IMR-90 (cell line): Measurements from ENCODE around the gene ZNF548. TPM values are rescaled to one million over a fixed set of nuclear protein-coding genes. Genes with fewer than 3 reads are reported as not detected.

ENCODE experiments used
- ATAC-seq: fragments of 200-7000 bp; cut with Tn5 transposase; 2 replicates; pipeline ENCODE4 v1.9.1; 2020; ENCODE audit warnings: low read depth, mild to moderate bottlenecking, moderate library complexity
- BruUV-seq: library from RNA; stranded (reverse); fragments of 400-500 nt; replicated peaks from 2 replicates; lab custom pipeline; 2021; lab: Mats Ljungman, UMichigan
- CTCF ChIA-PET: fragments of 300-600 bp; formaldehyde crosslinking; extraction: SDS; loops from one replicate; lab custom pipeline; 2021; ENCODE audit warnings: antibody characterized with exemption; lab: Yijun Ruan, JAX
- POLR2A ChIA-PET: fragments of 300-600 bp; sonication (Branson Sonifier 250); formaldehyde crosslinking; loops from one replicate; lab custom pipeline; 2022; ENCODE audit warnings: antibody characterized with exemption; ENCODE audit not compliant: unreplicated experiment; lab: Charles Lee
- DNase-seq: peaks from one replicate; pipeline ENCODE4 v3.0.0; 2013
- H2AFZ ChIP-seq: replicated peaks from 2 replicates; pipeline ENCODE3; 2013; ENCODE audit warnings: low read length, mild to moderate bottlenecking; ENCODE audit not compliant: poor library complexity
- H2AK5ac ChIP-seq: 2 replicates; pipeline ENCODE4 v1.6.1; 2013; ENCODE audit warnings: low read depth, low read length, inconsistent platforms
- H2AK9ac ChIP-seq: replicated peaks from 2 replicates; pipeline ENCODE3; 2013; ENCODE audit warnings: mild to moderate bottlenecking, low read depth, low read length, moderate library complexity; ENCODE audit not compliant: poor library complexity
- H2BK120ac ChIP-seq: 2 replicates; pipeline ENCODE4 v1.6.1; 2013; ENCODE audit warnings: low read depth, low read length, inconsistent platforms
- H2BK15ac ChIP-seq: 3 replicates; pipeline ENCODE4 v1.6.1; 2013; ENCODE audit warnings: low read depth, low read length, inconsistent platforms
- H2BK20ac ChIP-seq: 2 replicates; pipeline ENCODE4 v1.6.1; 2013; ENCODE audit warnings: low read depth, mild to moderate bottlenecking, inconsistent platforms, low read length, moderate library complexity
- H2BK5ac ChIP-seq: 2 replicates; pipeline ENCODE4 v1.6.1; 2013; ENCODE audit warnings: mild to moderate bottlenecking, low read depth, low read length, inconsistent platforms; ENCODE audit not compliant: poor library complexity, severe bottlenecking
- H3K14ac ChIP-seq: replicated peaks from 2 replicates; pipeline ENCODE4 v1.6.1; 2013; ENCODE audit warnings: low read depth, low read length, inconsistent platforms
- H3K18ac ChIP-seq: 2 replicates; pipeline ENCODE4 v1.6.1; 2013; ENCODE audit warnings: low read depth, low read length, control low read depth
- H3K23ac ChIP-seq: 2 replicates; pipeline ENCODE4 v1.6.1; 2013; ENCODE audit warnings: low read depth, low read length, inconsistent platforms
- H3K27ac ChIP-seq: 2 replicates; pipeline ENCODE4 v1.5.1; 2013; ENCODE audit warnings: mild to moderate bottlenecking, control low read depth, low read length; ENCODE audit not compliant: insufficient read depth
- H3K27me3 ChIP-seq: 2 replicates; pipeline ENCODE4 v1.6.1; 2013; ENCODE audit warnings: low read length; ENCODE audit not compliant: control insufficient read depth, insufficient read depth
- H3K36me3 ChIP-seq: 2 replicates; pipeline ENCODE4 v1.6.1; 2013; ENCODE audit warnings: low read length, mixed read lengths; ENCODE audit not compliant: control insufficient read depth, insufficient read depth
- H3K4ac ChIP-seq: 2 replicates; pipeline ENCODE4 v1.6.1; 2013; ENCODE audit warnings: low read depth, low read length, inconsistent platforms
- H3K4me1 ChIP-seq: 2 replicates; pipeline ENCODE4 v1.6.1; 2013; ENCODE audit warnings: low read length, mixed read lengths; ENCODE audit not compliant: control insufficient read depth, insufficient read depth
- H3K4me2 ChIP-seq: 2 replicates; pipeline ENCODE4 v1.6.1; 2013; ENCODE audit warnings: low read depth, mild to moderate bottlenecking, control low read depth, low read length, moderate library complexity
- H3K4me3 ChIP-seq: 2 replicates; pipeline ENCODE4 v1.5.1; 2013; ENCODE audit warnings: low read depth, mild to moderate bottlenecking, control low read depth, low read length, moderate library complexity; ENCODE audit not compliant: insufficient read depth
- H3K56ac ChIP-seq: 2 replicates; pipeline ENCODE4 v1.6.1; 2013; ENCODE audit warnings: low read length, inconsistent platforms; ENCODE audit not compliant: insufficient read depth; ENCODE audit errors: extremely low read depth
- H3K79me1 ChIP-seq, 2 experiments: 2 replicates each; pipeline ENCODE4 v1.6.1; 2013; ENCODE audit warnings: low read length in 2 of 2, inconsistent platforms in 1 of 2, low read depth in 1 of 2
- H3K9ac ChIP-seq: 2 replicates; pipeline ENCODE4 v1.6.1; 2013; ENCODE audit warnings: low read depth, low read length, control low read depth
- H3K9me1 ChIP-seq: 2 replicates; pipeline ENCODE4 v1.6.1; 2013; ENCODE audit warnings: low read length, inconsistent platforms; ENCODE audit not compliant: insufficient read depth
- H3K9me3 ChIP-seq: 2 replicates; pipeline ENCODE4 v1.6.1; 2013; ENCODE audit warnings: low read length; ENCODE audit not compliant: control insufficient read depth, insufficient read depth
- H4K20me1 ChIP-seq: 2 replicates; pipeline ENCODE4 v1.6.1; 2013; ENCODE audit warnings: low read length, inconsistent platforms; ENCODE audit not compliant: insufficient read depth
- H4K5ac ChIP-seq: 2 replicates; pipeline ENCODE4 v1.6.1; 2013; ENCODE audit warnings: mild to moderate bottlenecking, low read depth, low read length, control low read depth
- H4K8ac ChIP-seq, 2 experiments: 2 replicates each; pipeline ENCODE4 v1.6.1; 2013; ENCODE audit warnings: low read depth in 2 of 2, low read length in 2 of 2, control low read depth in 1 of 2, inconsistent platforms in 1 of 2
- H4K91ac ChIP-seq: 2 replicates; pipeline ENCODE4 v1.6.1; 2013; ENCODE audit warnings: low read depth, low read length, inconsistent platforms; ENCODE audit not compliant: insufficient read depth
- BHLHE40 ChIP-seq: fragments of 150-350 bp; IDR thresholded peaks from 2 replicates; pipeline ENCODE4 v1.6.1; 2016; ENCODE audit warnings: mild to moderate bottlenecking, low read depth, low read length
- CEBPB ChIP-seq: IDR thresholded peaks from 2 replicates; pipeline ENCODE4 v1.6.1; 2012; ENCODE audit warnings: low read depth, low read length, improper control_type of control experiment
- CHD1 ChIP-seq: IDR thresholded peaks from 2 replicates; pipeline ENCODE4 v1.6.1; 2012; ENCODE audit warnings: low read depth, low read length, improper control_type of control experiment
- CTCF ChIP-seq: conservative IDR thresholded peaks from 2 replicates; pipeline ENCODE4 v1.5.1; 2012; ENCODE audit warnings: mild to moderate bottlenecking, low read depth, low read length, improper control_type of control experiment
- ELK1 ChIP-seq: fragments of 150-350 bp; IDR thresholded peaks from 2 replicates; pipeline ENCODE4 v1.6.1; 2016; ENCODE audit warnings: low read depth, mild to moderate bottlenecking, low read length, moderate library complexity, borderline replicate concordance
- FOS ChIP-seq: fragments of 150-350 bp; IDR thresholded peaks from 2 replicates; pipeline ENCODE4 v1.6.1; 2016; ENCODE audit warnings: low read depth, low read length
- MAFK ChIP-seq: IDR thresholded peaks from 2 replicates; pipeline ENCODE4 v1.6.1; 2012; ENCODE audit warnings: low read depth, low read length, improper control_type of control experiment
- MAZ ChIP-seq: IDR thresholded peaks from 2 replicates; pipeline ENCODE4 v1.6.1; 2012; ENCODE audit warnings: low read depth, mild to moderate bottlenecking, low read length, improper control_type of control experiment, moderate library complexity, borderline replicate concordance
- MXI1 ChIP-seq: IDR thresholded peaks from 2 replicates; pipeline ENCODE4 v1.6.1; 2012; ENCODE audit warnings: low read depth, mild to moderate bottlenecking, low read length, moderate library complexity, borderline replicate concordance
- NFE2L2 ChIP-seq: fragments of 150-350 bp; IDR thresholded peaks from 2 replicates; pipeline ENCODE4 v1.6.1; 2016; ENCODE audit warnings: low read depth, mild to moderate bottlenecking, low read length
- POLR2A ChIP-seq: IDR thresholded peaks from 2 replicates; pipeline ENCODE4 v1.6.1; 2012; ENCODE audit warnings: mild to moderate bottlenecking, low read depth, low read length
- RAD21 ChIP-seq: IDR thresholded peaks from 2 replicates; pipeline ENCODE4 v1.6.1; 2012; ENCODE audit warnings: low read length, improper control_type of control experiment
- RCOR1 ChIP-seq: IDR thresholded peaks from 2 replicates; pipeline ENCODE4 v1.6.1; 2012; ENCODE audit warnings: mild to moderate bottlenecking, low read length, improper control_type of control experiment; ENCODE audit not compliant: insufficient replicate concordance
- RFX5 ChIP-seq: IDR thresholded peaks from 2 replicates; pipeline ENCODE4 v1.8.0; 2012; ENCODE audit warnings: low read depth, mild to moderate bottlenecking, low read length, moderate library complexity
- SMC3 ChIP-seq: fragments of 150-350 bp; IDR thresholded peaks from 2 replicates; pipeline ENCODE4 v1.6.1; 2016; ENCODE audit warnings: low read depth, mild to moderate bottlenecking, antibody characterized with exemption, low read length, moderate library complexity
- USF2 ChIP-seq: fragments of 150-350 bp; IDR thresholded peaks from 2 replicates; pipeline ENCODE4 v1.6.1; 2017; ENCODE audit warnings: mild to moderate bottlenecking, antibody characterized with exemption, low read length, low read depth
- dilution Hi-C: fragments of 300-500 bp; cut with HindIII; formaldehyde crosslinking; loops from one replicate; pipeline ENCODE4 v1.14.3; 2018; ENCODE audit warnings: low sequenced_read_pairs; ENCODE audit not compliant: unreplicated experiment
- in situ Hi-C: fragments of 300-500 bp; cut with MboI; formaldehyde crosslinking; loops from 3 replicates; pipeline ENCODE4 v1.14.3; 2019; ENCODE audit warnings: low sequenced_read_pairs, inconsistent platforms, mixed read lengths
- intact Hi-C: fragments of 100-400 bp; cut with micrococcal nuclease; formaldehyde crosslinking; loops from 2 replicates; pipeline ENCODE4 v1.10.0; 2022
- polyA plus RNA-seq, 3 experiments: library from polyadenylated mRNA; depleted of rRNA; stranded (reverse); fragments of >200 nt; gene quantifications; 2 replicates each; pipeline ENCODE4 v1.2.3, GENCODE V29; 2012; ENCODE audit warnings: low replicate concordance in 1 of 3
- total RNA-seq: library from RNA; depleted of rRNA; stranded (reverse); fragments of >200 nt; gene quantifications from 2 replicates; pipeline ENCODE4 v1.2.3, GENCODE V29; 2012

The ZNF548 gene
- total and polyA plus RNA-seq, 2 of the 4 experiments (the other 2 are of a cell fraction), result 7.5 to 24.2 TPM

GRCh38 chr19:57359300-57359699 is 30.4 kb upstream of the ZNF548 start:
- H4K8ac ChIP-seq, result no peak overlapping the region
- no peak overlapping the region for H3K4me3 ChIP-seq
- peaks cover 42% of the 10 kb centered on the region for H3K36me3 ChIP-seq
- no peak overlapping the region for H3K14ac ChIP-seq
- no peak overlapping the region for H4K91ac ChIP-seq
- intact Hi-C loops, result no loop called here
- H3K18ac ChIP-seq, result no peak overlapping the region
- in situ Hi-C loops, result no loop called here
- dilution Hi-C loops, result no loop called here
- POLR2A ChIA-PET, result no interaction called here
- no peak overlapping the region for H2AK9ac ChIP-seq
- DNase-seq (no peak), ATAC-seq (no peak)
- H3K79me1 ChIP-seq, result peaks cover 28 to 55% of the 10 kb centered on the region in 2 experiments; a peak in 3 of 4 replicates
- H2BK5ac ChIP-seq, result no peak overlapping the region
- no peak overlapping the region for H3K27ac ChIP-seq
- H3K4ac ChIP-seq, result no peak overlapping the region
- H3K23ac ChIP-seq, result no peak overlapping the region
- H3K4me2 ChIP-seq, result no peak overlapping the region
- H2AK5ac ChIP-seq, result no peak overlapping the region
- CTCF ChIA-PET, result no interaction called here
- no peaks in the 10 kb centered on the region for H3K4me1 ChIP-seq
- BruUV-seq, result no TSS peak
- H2BK15ac ChIP-seq, result no peak overlapping the region
- H3K9me3 ChIP-seq, result peaks cover 2% of the 10 kb centered on the region; the same call in 1 of the 2 replicates
- H4K20me1 ChIP-seq, result no peaks in the 10 kb centered on the region
- no peak overlapping the region for H2BK20ac ChIP-seq
- H3K56ac ChIP-seq, result no peak overlapping the region
- no peak overlapping the region for H3K9ac ChIP-seq
- H4K5ac ChIP-seq, result no peak overlapping the region
- no peaks in the 10 kb centered on the region; the same call in 1 of the 2 replicates for H3K9me1 ChIP-seq
- no peak for TF ChIP-seq ELK1
- TF ChIP-seq CTCF, result no peak
- no peak for TF ChIP-seq NFE2L2
- no peak for TF ChIP-seq RCOR1
- TF ChIP-seq MAFK, result no peak
- no peak for TF ChIP-seq FOS
- TF ChIP-seq USF2, result no peak
- TF ChIP-seq RFX5, result no peak
- no peak for TF ChIP-seq CEBPB
- TF ChIP-seq SMC3, result no peak
- TF ChIP-seq MAZ, result no peak
- no peak for TF ChIP-seq RAD21
- no peak for TF ChIP-seq BHLHE40
- TF ChIP-seq POLR2A, result no peak
- no peak for TF ChIP-seq CHD1
- no peak for TF ChIP-seq MXI1
- no peak overlapping the region for H2AFZ ChIP-seq
- H2BK120ac ChIP-seq, result no peak overlapping the region
- no peaks in the 10 kb centered on the region for H3K27me3 ChIP-seq
